Measurements from ENCODE around the gene ZNF177.

Gene ZNF177

GRCh38 chr19:9427941-9428340 is 65.1 kb downstream of the ZNF177 start:
- DNase-seq (ENCODE audit: low read depth, low spot score) = no peak

DNA sequence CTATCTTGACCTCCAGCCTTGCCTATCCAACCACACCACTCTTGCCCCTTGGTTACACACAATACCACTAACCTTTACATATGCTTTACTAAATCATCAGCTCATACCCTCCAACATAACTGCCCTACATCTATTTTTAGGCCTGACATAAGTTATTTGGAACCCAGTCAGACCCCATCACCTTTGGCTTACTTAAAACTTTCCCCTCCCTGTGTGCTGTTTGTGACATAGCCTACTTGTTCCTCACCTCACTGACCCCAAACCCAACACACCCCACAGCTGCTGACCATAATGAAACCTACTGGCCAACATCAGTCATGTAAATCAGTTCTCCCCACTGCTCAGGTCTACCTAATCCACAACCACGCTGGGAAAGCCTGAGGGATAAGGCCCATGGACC is 67.6 kb downstream of the ZNF177 start:
- no peak for DNase-seq (ENCODE audit: low read depth, low spot score)

- DNase-seq (ENCODE audit: low read depth, low spot score) = no peak
These were observed 68.7 kb downstream of the ZNF177 start for GRCh38 chr19:9431475-9431874.

All from smooth muscle cell of the brain vasculature (primary cell).